Stimulated activated CD4-positive, alpha-beta T cell treated with anti-CD3 and anti-CD28 coated beads, Interleukin-2, amount 100 ng/mL, for 4 hours (primary cell): Measurements from ENCODE around the gene PLS3.

Experiments
- DNase-seq: peaks from one replicate; pipeline ENCODE4 v3.0.0-alpha.2; 2020; ENCODE audit warnings: low read depth

Gene PLS3

GRCh38 chrX:115571712-115572111 is 10.7 kb downstream of the PLS3 start:
- no peak for DNase-seq

DNA sequence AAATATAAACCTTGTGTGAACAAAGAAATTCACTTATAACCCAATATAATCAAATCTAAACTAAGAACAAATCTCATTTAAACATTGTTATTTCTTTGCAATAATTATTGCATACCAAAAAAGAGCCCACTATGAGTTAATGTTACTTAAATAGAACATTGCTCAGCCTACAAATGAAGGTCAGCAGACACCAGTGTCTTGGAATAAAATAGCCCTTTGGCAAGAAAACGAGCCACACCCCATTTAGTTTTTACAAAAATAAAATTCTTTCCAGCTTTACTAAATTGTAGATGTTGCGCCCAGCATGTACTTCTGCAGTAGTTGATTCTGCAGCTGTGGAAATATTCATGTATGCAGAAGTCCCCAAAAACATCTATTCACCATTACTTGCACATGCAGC is 12.2 kb downstream of the PLS3 start:
- no peak for DNase-seq

DNA sequence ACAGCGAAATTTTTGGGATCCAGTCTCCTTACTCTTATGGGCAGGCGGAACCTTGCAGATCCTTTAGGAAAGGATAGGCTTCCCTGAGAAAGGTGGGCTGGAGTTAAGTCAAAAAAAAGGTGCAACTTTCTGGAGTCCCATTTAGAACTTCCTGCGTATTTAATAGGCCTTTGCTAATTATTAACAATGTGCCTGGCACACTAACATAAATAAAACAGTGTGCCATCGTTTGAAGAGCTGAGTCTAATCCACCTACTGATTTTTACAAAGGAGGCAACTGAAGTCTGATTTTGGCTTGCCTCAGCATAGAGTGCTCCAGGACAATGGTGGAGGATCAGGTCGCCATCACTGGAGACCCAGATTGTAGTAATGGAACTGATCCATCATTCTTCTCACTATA is 15.7 kb downstream of the PLS3 start:
- DNase-seq = no peak

- no peak for DNase-seq
Measured at GRCh38 chrX:115579327-115579726, 18.4 kb downstream of the PLS3 start.

DNA sequence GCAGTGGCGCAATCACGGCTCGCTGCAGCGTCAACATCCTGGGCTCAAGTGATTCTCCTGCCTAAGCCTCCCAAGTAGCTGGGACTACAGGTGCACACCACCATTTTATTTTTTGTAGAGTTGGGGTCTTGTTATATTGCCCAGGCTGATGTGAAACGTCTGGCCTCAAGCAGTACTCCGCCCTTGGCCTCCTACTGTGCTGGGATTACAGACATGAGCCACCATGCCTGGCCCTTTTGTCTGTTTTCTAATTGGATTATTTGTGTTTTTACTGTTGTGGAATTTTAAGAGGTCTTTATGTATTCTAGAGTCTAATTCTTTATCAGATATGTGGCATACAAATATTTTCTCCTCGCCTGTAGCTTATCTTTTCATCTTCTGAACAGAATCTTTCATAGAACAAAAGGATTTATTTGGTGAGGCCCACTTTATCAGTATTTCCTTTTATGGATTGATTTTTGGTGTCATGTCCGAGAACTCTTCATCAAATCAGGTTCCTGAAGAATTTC is 18.9 kb downstream of the PLS3 start:
- no peak for DNase-seq

GRCh38 chrX:115581759-115582615 is 21.0 kb downstream of the PLS3 start:
- no peak for DNase-seq

DNA sequence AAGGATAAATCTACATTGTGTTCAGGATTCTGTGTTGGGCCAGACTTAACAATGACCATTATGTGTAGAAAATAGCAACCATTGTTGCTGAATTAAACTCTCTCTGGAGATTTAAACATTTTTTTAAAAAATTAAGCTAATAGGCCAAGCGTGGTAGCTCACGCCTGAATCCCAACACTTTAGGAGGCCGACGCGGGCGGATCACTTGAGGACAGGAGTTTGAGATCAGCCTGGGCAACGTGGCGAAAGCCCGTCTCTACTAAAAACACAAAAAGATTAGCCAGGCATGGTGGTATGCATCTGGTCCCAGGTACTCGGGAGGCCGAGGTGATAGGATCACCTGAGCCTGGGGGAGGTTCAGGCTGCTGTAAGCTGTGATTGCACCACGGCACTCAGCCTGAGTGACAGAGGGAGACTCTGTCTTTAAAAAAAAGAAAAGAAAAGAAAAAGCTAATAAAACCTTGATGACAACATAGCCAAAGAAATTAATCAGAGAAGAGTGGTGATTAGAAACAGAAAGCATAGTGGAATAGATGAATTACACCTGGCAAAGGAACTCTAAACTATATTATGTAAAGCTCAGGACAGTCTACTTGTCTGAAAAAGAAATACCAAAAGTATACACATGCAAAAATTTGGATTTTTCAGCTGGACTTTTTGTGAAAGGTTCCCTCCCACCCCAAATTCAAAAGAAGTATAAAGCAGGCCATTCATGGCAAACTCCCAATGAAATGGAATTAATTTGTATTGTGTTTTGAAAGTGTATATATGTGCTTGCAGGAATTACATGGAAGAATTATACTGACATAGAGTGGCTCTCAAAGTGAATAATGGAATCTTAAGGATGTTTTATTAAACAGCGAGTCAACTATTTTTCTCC is 21.9 kb downstream of the PLS3 start:
- no peak for DNase-seq

DNA sequence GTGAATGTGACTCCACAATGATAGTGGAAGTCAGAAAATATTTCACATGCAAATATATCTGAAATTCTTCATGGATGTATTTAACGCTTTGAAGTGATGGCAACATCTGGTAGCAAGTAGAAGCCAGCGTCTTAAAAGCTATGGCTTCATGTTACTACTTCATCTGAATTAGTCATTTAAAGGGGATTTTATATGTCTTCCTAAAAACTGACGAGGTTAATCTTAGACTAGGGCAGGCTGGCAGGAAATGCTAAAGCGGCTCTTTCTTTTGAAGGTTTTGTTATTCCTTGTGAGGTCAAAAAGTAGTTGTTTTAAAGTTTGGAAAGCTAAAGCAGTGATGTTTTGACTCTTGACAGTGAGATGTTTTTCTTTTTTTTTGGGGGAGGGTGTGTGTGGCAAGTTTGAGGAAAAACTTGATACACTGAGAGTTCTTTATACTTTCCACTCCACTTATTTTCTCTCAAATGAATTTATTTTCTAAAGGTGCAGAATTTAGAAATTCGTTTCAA is 22.6 kb downstream of the PLS3 start:
- DNase-seq = no peak

GRCh38 chrX:115584696-115585095 is 23.7 kb downstream of the PLS3 start:
- DNase-seq = no peak

- DNase-seq = no peak
Measured at GRCh38 chrX:115588179-115588578, 27.2 kb downstream of the PLS3 start.

DNA sequence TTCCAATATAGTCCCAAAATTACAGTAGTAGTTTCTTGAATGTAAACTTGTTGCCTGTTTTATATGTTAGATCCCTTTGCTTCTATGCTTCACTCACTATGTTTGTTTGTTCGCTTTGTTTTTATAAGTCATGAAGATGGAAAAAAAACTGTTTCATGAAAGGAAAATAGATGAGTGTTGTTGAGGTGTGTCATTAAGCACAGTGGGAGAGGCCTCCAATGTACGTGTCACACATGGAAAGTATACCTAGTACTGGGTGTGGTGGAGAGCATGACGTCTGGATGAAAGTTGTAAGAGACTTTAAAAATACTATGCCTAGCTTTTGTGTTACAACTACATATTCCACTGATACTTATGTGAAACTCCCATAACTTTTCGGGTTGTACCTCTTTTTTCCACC is 28.4 kb downstream of the PLS3 start:
- no peak for DNase-seq

- DNase-seq = no peak
Measured at GRCh38 chrX:115591420-115591819, 30.4 kb downstream of the PLS3 start.

- DNase-seq = no peak
Measured at GRCh38 chrX:115591856-115592842, 31.2 kb downstream of the PLS3 start.

GRCh38 chrX:115592997-115593734 is 32.2 kb downstream of the PLS3 start:
- DNase-seq = no peak

DNA sequence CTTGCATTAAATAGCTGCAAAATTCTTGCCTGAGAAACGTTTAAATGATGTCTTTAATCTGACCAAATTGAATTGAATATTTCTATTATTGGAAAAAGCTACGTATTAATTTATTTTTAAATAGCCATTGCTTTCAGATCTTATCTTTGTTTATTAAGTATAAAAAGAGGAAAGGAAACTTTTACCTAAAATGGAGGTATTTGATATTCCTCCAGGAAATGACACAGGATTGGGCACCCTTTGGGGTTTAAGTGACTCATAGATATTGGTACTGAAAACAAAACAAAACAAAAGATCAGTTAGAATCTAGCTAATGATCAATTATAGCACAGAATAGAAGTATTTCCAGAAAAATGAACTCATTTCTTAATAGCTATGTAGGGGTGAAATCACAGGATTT is 34.1 kb downstream of the PLS3 start:
- DNase-seq = no peak

DNA sequence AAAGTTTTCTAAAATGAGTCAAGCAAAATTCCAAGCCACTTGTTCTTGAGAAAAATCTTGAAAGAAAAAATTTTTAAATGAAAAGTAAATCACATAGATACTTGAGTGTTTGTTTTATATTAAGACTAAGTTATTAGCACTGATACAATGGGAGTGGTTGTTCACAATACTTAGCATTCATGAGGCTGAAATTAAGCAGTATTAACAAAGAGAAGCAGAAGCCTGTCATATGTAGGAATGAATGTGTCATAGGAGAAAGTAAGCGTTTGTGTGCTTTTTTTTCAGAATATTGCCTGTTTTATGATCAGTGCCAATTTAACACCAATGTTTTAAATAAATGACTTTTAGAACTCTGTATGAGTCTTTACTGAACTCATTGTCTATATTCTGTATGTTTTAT is 37.6 kb downstream of the PLS3 start:
- no peak for DNase-seq

DNA sequence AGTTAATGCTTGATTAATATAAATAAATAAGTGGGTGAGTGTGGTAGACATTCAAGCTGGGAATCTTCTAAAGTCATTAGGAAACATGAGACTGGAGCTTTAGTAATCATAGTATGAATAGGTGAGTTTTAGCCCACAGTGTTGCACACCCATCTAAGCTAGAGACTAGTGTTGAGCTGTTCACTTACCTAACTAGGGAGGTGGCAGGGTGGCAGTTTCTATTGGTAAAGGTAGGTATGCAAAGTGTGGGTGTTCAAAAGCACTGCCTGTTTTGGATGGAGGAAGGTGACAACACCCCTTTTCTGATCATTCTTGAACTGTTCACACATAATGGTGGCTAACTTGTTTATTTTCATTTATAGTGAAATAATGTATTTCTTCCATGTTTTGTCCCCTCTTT is 41.3 kb downstream of the PLS3 start:
- DNase-seq = no peak

DNA sequence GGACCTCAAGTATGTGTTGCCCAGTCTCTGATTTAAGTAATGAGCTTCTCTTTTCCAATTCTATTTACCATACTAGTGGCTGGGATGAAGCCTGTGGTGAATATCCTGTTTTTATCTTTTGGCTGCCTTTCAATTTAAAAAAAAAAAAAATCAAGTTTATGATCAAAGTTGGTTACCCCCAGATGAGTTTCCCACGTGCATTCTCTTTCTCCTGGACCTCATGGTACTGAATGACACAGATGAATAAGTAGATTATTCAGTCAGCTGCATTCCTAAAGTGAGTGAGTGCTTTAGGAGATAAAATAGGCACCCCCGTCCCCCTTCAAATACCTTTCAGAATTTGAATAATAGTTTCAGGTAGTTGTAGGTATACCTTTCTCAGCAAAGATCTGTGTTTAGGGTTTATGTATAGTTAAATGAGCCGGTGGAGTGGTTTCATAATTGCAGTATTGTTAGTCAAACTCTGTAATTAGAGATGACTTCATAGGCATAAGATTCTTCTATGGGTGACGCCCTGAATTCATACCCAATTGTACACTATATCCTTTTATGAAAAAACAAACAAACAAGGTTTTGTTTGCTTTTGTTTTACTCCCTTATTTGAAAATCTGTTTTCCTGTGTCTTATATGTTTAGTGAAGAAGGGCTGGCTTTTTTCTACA is 41.9 kb downstream of the PLS3 start:
- no peak for DNase-seq

- DNase-seq = no peak
Measured at GRCh38 chrX:115603534-115604074, 42.6 kb downstream of the PLS3 start.

DNA sequence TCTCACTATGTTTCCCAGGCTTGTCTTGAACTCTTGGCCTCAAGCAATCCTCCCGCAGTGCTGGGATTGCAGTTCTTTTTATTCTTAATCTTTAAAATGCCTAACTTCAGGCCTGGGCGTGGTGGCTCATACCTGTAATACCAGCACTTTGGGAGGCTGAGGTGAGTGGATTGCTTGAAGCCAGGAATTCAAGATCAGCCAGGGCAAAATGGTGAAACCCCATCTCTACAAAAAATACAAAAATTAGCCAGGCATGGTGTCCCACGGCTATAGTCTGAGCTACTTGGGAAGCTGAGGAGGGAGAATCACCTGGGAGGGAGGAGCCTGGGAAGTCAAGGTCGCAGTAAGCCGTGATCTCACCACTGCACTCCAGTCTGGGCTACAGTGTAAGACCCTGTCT is 45.9 kb downstream of the PLS3 start:
- DNase-seq = no peak
